GM13976 (cell line): ENCODE measurements around the gene DLL4.

Experiments
- DNase-seq: peaks from one replicate; pipeline ENCODE4 v3.0.0; 2012; ENCODE audit warnings: low spot score
- CTCF ChIP-seq: IDR thresholded peaks from 2 replicates; pipeline ENCODE4 v1.5.1; 2012; ENCODE audit warnings: borderline replicate concordance, mild to moderate bottlenecking; ENCODE audit not compliant: insufficient read depth; ENCODE audit errors: extremely low read depth, missing control alignments, control extremely low read depth
- in situ Hi-C: fragments of 300-500 bp; cut with MboI; formaldehyde crosslinking; loops from one replicate; pipeline ENCODE4 v1.12.0; 2022; ENCODE audit warnings: low sequenced_read_pairs, mixed read lengths, inconsistent platforms; ENCODE audit not compliant: unreplicated experiment

Gene DLL4

GRCh38 chr15:40985541-40986330 lies 56.6 kb downstream of the DLL4 start:
- no peak for TF ChIP-seq CTCF
- in situ Hi-C loops: no loop called here
- DNase-seq: no peak

- DNase-seq: no peak
- TF ChIP-seq CTCF: no peak
- in situ Hi-C loops: no loop called here
Measured at GRCh38 chr15:40986820-40987219, 57.7 kb downstream of the DLL4 start.

GRCh38 chr15:40988156-40988555 lies 59.0 kb downstream of the DLL4 start:
- in situ Hi-C loops: no loop called here
- TF ChIP-seq CTCF: no peak
- DNase-seq: no peak
